Measurements from ENCODE around the gene ADAMTS6. TPM values are rescaled to one million over a fixed set of nuclear protein-coding genes. Genes with fewer than 3 reads are reported as not detected.

ADAMTS6 gene
- total and polyA plus RNA-seq, 2 experiments from 2014 or later, result 0.78 to 2.0 TPM

DNA sequence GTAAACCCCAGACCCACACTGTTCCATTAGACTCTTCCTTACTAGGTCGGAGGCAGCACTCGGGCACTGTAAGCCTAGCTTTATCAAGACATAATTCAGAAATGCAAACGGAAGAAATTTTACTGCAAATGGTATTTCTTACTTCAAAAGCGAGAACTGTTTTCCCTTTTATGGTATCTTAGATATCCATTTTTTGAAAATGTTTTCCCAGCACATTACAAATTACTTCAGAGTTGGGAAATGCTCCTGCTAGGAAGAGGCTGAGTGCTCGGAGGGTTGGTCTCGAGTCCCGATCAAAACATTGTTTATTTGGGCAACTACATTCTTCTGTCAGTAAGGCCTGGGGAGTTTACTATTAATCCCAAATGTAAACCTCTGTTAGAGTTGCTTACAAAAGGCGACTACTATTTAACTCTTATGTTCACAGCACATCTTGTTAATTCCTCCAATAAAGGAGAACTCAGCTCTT, 380.1 kb downstream of the ADAMTS6 start:
- Histone ChIP-seq H3K36me3 (ENCODE audit: insufficient read depth) (no peaks in the 10 kb centered on the region), H3K4me1 (ENCODE audit: insufficient read depth) (peaks cover 25% of the 10 kb centered on the region), H3K27me3 (ENCODE audit: insufficient read depth) (no peaks in the 10 kb centered on the region), H3K9me2 (ENCODE audit: insufficient read depth) (peaks cover 3% of the 10 kb centered on the region), H3K4me3 (no peak overlapping the region), H4K20me1 (replicated peaks; ENCODE audit: insufficient read depth) (no peaks in the 10 kb centered on the region), H3K27ac (ENCODE audit: low read depth) (no peak overlapping the region; the same call in 1 of the 2 replicates), H3K79me2 (replicated peaks; ENCODE audit: insufficient read depth) (no peaks in the 10 kb centered on the region), H2AFZ (peak overlapping the region; percentile 95; the same call in 1 of the 2 replicates), H3F3A (replicated peaks; ENCODE audit: low read depth) (no peaks in the 10 kb centered on the region), H3K4me2 (peak overlapping the region; percentile 85)
- no peaks in the 10 kb centered on the region for H3K9me3 Mint-ChIP-seq
- no peak overlapping the region for H3K27ac Mint-ChIP-seq
- TF ChIP-seq CREB1 (CRISPR knock-in tag; IDR thresholded peaks at IDR 0.05; ENCODE audit: low read depth) (no peak), EZH2phosphoT487 (IDR thresholded peaks at IDR 0.05; ENCODE audit: unreplicated experiment) (no peak), ETS1 (IDR thresholded peaks at IDR 0.05) (no peak), ZNF462 (CRISPR knock-in tag; IDR thresholded peaks at IDR 0.05) (no peak), JUNB (IDR thresholded peaks at IDR 0.05; ENCODE audit: unreplicated experiment) (no peak), ZNF331 (CRISPR knock-in tag; IDR thresholded peaks at IDR 0.05; ENCODE audit: low read depth) (no peak), NANOG (IDR thresholded peaks at IDR 0.05; ENCODE audit: borderline replicate concordance) (no peak), ZNF114 (CRISPR knock-in tag; IDR thresholded peaks at IDR 0.05) (no peak), STAT1 (IDR thresholded peaks at IDR 0.05; ENCODE audit: unreplicated experiment) (no peak), POLR2AphosphoS5 (IDR thresholded peaks at IDR 0.05; ENCODE audit: low read depth) (no peak), CTCF (conservative IDR thresholded peaks at IDR 0.05; ENCODE audit: low read depth in 2 of 2) (no peak), EZH2 (IDR thresholded peaks at IDR 0.05; ENCODE audit: low read depth, unreplicated experiment) (no peak)
- TF ChIP-seq, protein P1, sequence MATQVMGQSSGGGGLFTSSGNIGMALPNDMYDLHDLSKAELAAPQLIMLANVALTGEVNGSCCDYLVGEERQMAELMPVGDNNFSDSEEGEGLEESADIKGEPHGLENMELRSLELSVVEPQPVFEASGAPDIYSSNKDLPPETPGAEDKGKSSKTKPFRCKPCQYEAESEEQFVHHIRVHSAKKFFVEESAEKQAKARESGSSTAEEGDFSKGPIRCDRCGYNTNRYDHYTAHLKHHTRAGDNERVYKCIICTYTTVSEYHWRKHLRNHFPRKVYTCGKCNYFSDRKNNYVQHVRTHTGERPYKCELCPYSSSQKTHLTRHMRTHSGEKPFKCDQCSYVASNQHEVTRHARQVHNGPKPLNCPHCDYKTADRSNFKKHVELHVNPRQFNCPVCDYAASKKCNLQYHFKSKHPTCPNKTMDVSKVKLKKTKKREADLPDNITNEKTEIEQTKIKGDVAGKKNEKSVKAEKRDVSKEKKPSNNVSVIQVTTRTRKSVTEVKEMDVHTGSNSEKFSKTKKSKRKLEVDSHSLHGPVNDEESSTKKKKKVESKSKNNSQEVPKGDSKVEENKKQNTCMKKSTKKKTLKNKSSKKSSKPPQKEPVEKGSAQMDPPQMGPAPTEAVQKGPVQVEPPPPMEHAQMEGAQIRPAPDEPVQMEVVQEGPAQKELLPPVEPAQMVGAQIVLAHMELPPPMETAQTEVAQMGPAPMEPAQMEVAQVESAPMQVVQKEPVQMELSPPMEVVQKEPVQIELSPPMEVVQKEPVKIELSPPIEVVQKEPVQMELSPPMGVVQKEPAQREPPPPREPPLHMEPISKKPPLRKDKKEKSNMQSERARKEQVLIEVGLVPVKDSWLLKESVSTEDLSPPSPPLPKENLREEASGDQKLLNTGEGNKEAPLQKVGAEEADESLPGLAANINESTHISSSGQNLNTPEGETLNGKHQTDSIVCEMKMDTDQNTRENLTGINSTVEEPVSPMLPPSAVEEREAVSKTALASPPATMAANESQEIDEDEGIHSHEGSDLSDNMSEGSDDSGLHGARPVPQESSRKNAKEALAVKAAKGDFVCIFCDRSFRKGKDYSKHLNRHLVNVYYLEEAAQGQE (IDR thresholded peaks at IDR 0.05; ENCODE audit: unreplicated experiment), result no peak
- peaks cover 28% of the 10 kb centered on the region for H3K4me1 Mint-ChIP-seq
- no peaks in the 10 kb centered on the region for H3K36me3 Mint-ChIP-seq (ENCODE audit: low read depth)
- no peak overlapping the region for H3K4me3 Mint-ChIP-seq
- ATAC-seq (no peak), DNase-seq (ENCODE audit: low spot score) (no peak)
- H3K27me3 Mint-ChIP-seq (ENCODE audit: insufficient read depth, low read depth, poor library complexity), result peaks cover 17% of the 10 kb centered on the region

Data from GM23338 (cell line).